ENCODE measurements around the gene MYO7B.

MYO7B gene

DNA sequence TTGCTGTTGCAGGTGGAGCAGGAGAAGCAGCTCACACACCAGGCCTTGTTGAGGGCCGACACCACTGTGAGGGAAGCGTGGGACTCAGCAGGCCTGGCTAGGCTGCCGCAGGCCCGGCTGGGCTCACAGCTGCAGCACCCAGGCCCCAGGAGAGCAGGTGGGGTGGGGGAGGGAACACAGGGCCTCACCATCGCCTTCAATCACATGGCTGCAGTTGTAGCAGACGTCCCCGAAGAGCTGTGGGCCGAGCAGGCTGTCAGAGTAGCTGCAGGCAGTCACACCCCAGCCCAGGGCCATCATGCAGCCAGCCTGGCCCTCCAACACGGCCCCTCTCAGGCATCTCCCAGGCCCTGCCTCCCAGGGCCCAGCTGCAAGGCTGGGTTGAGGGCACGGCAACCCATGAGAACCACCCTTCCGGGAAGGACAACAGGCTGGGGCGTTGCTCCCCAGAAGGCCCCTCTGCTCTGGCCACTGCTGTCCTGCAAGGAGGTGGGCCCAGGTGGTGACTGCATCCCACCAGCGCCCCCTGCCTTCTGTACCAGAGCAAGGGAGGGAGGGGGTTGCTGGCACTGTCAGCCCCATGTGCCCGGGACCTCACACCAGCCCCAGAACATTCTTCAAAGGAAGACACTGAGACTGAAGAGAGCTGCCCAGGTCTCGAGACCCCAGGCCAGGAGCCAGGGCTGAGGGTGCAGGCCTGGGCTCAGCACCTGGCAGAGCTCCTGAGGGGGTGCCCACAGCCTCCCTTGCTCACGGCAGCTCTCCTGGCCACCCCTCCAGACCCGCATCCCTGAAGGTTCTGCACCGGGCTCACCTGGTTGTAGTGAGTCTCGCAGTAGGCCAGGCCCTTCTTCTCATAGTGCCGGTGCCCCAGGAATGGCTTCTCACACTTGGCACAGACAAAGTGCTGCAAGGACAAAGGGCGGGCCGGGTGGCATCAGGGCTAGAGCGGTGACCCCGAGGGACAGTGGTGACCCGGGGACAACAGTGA is 104.9 kb downstream of the MYO7B start:
- in situ Hi-C loops (cut with MboI; ENCODE audit: low pct_unique_long_range_greater_than_20kb, low sequenced_read_pairs): no loop called here
- peak; percentile 21 for DNase-seq

DNA sequence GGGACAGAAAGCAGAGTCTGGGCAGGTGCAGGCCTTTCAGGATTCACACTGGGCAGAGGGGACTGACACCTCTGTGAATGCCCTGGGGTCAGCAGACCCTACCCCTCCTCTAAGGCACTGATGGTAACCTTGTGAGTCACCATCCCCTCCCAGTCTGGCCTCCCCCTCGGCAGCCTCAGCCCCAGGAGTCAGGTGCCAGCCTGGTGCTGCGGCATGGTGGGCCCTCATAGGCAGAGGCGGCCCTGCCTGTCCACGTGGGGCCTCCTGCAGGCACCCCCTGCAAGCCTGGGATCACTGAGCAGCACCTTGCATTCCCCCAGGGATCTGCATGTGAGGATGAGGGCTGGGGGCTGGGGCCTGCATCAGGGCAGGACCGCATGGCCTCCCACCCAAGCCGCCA is 105.7 kb downstream of the MYO7B start:
- DNase-seq: no peak
- in situ Hi-C loops (cut with MboI; ENCODE audit: low pct_unique_long_range_greater_than_20kb, low sequenced_read_pairs): no loop called here

DNA sequence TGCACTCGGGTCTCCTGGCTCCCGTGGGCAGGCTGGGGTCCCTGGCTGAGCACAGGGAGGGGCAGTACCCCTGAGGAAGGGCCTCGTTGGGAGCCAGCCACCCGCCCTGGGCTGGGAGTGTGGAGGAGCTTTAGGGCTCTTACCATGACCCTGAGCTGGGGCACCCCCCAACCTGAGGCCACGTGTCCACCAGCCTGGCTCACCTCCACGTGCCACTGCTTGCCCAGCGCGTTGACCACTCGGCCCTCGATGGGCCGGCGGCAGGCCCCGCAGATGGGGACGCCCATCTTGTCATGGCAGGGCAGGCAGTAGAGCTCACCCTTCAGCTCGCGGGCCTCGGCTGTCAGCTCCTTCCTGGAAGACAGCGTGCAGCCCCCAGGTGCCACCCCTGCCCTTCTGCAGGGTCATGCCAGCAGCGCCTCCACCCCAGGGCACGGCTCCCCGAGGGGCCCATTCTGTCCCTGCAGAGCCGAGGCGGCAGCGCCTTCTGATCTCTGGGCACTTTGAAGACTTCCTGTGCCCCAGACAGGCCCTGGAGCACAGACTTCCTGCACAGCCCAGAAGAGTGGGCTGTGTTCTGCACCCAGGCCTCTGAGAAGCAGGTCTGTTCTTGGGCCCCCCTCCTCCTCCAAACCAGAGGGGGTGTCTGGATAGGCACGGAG is 106.5 kb downstream of the MYO7B start:
- DNase-seq: no peak
- in situ Hi-C loops (cut with MboI; ENCODE audit: low pct_unique_long_range_greater_than_20kb, low sequenced_read_pairs): no loop called here

DNA sequence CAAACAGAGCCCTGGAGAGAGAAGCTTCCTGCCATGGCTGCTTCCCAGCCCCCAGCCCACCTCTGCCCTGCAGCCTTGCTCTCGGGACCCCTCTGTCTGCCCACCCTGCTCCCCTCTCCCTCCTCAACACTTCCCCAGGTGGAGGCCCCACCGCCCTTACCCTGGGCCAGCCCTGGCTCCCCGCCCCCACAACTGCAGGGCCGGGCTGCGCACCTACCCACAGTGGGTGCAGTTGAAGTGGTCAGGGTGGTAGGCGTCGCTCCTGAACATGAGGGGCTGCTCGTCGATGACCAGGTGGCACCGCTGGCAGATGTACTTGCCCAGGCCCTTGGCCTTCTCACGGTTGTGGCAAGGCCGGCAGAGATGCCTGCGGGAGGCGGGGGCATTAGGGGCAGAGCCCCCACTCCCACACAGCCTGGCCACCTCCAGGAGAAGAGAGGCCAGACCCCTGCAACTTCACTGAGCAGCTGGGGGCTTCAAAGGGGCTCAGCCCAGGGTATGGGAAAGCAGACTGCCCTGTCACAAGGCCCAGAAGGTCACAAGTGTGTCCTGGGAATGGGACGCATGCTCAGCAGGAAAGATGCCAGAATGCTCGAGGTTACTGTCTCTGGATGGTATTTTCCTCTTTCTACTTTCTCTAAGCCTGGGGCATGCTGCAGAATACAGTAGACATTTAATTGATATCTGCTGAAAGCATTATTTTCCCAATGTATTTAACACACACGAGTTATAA is 107.4 kb downstream of the MYO7B start:
- in situ Hi-C loops (cut with MboI; ENCODE audit: low pct_unique_long_range_greater_than_20kb, low sequenced_read_pairs): no loop called here
- DNase-seq: no peak

DNA sequence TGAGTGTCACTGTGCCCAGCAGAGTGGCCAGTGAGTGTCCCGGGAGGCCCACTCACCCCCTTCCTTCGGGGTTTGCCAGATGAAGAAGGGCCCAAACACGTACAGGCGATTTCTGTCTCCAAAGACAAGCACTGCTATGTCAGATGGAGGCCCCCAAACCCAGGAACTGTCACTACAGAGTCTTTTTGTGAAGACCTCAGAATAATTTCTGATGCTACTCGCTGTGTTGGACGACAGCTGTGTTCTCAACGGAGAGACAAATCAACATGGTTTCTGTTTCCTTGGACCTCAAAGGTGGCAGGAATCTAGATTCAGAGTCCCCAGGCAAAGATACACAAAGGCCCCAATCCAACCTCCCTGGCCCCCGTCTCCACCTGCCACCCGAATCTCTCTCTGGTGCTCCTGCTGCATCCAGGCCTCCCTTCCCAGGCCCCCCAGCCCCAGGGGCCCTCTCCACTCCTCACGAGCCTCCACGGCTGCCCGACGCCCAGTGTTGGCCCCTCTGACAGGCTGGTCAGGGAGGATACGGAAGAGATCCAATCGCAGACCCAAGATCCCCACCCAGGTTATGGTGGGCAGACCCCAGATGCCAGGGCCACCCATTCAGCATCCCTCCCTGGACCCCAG is 108.1 kb downstream of the MYO7B start:
- in situ Hi-C loops (cut with MboI; ENCODE audit: low pct_unique_long_range_greater_than_20kb, low sequenced_read_pairs): no loop called here
- no peak for DNase-seq

DNA sequence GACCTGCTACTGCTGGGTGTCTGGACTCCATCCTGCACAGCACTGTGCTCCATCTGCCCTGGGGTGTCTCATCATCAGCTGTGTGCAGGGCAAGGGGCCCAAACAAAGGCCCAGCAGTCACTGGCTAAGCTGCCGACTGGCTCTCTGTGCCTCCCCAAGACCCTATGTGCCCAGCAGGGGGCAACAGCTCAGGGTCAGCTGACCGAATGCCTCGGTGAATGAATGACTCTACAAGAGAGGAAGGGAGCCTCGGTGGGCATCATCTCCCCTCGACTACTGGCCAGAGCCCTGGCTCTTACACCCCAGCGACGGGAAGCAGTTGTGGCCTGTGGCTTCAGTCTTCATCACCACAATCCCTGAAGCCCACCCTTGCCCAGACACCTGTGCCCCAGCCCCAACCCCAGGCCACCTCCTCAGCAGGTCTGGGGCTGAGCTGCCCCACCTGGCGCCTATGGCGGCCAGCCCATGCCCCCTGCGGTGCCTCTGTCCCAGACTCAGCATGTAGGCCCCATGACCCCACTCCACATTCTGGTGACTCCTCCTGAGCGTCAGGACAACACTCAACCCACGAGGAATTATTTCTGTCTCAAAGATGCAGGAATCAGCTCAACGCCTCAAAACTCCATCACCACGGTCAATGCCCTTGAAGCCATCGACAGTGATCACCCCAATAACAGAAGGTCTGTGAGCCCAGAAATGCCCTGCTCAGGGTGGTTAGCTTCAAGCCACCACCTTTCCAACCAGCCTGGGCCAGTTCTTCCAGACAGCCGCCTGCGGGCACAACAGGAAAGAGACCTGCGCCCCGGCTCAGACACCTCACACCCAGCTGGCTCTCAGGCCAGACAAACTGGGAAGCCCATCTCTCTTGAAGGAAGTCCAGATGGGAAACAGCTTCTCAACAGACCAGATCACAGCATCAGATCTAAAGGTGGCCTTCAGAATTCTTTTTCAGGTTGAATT is 108.9 kb downstream of the MYO7B start:
- in situ Hi-C loops (cut with MboI; ENCODE audit: low pct_unique_long_range_greater_than_20kb, low sequenced_read_pairs): no loop called here
- no peak for DNase-seq

DNA sequence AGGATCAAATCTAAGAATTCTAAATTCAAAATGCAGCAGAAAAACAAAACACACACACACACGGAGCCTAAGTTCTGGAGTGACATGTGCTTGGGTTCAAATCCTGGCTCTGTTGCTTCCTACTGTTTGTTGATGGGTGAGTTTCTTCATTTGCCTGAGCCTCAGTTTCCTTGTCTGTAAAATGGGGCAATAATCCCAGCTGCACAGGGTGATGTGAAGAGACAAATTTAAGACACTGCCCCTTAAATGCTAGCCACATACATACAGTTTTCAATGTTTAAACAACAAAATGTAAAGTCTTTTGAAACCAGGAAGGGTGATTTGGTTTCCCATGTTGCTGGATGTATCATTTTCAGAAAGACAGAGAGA is 109.5 kb downstream of the MYO7B start:
- DNase-seq: no peak
- in situ Hi-C loops (cut with MboI; ENCODE audit: low pct_unique_long_range_greater_than_20kb, low sequenced_read_pairs): no loop called here

DNA sequence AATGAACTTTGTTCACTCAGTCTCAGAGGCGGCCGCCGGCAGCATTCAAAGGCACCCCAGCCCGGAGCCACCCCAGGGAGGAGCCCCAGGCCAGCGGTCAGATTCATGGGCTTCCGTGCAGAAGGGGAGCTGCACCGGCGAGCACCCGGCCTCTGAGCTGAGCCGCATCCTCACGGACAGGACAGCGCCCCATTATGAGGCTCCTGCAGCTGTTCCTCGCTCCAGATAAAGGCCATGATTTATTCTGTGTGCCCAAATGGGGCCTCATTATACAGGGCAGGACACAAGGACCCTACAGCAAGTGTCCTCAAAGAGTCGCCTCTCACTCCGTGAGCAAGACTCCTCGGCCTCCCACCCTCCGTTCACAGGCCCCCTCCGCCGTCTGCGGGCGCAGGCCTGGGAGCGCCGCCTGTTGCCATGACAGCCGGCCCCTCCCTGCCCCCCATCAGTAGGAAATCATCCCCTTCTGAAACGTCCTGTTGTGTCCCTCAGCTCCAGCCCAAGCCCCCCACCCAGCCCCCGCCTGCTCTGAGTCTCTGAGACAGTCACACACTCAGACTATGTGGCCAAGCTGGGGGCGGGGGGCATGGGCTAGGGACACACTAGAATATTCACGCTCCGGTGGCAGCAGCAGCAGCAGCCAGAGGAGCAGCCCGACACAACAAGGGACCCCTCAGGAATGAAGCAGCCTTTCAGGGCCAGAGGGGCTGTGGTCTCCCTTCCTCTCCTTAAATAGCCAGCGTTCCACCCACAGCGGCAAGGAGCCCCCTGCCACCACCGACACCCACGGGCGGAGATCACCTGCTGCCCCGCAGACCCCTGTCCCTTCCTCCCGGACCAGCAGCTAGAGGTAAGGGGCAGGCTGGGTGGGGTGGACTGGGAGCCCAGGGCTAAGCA is 110.2 kb downstream of the MYO7B start, which contains the start of gene GPR17:
Gene GPR17, plus strand, starts transcription at position 759 of the 897 bp plus-strand sequence. CDS start 4,583 bp downstream, outside the sequence.
- no peak for DNase-seq
- in situ Hi-C loops (cut with MboI; ENCODE audit: low pct_unique_long_range_greater_than_20kb, low sequenced_read_pairs): no loop called here

DNA sequence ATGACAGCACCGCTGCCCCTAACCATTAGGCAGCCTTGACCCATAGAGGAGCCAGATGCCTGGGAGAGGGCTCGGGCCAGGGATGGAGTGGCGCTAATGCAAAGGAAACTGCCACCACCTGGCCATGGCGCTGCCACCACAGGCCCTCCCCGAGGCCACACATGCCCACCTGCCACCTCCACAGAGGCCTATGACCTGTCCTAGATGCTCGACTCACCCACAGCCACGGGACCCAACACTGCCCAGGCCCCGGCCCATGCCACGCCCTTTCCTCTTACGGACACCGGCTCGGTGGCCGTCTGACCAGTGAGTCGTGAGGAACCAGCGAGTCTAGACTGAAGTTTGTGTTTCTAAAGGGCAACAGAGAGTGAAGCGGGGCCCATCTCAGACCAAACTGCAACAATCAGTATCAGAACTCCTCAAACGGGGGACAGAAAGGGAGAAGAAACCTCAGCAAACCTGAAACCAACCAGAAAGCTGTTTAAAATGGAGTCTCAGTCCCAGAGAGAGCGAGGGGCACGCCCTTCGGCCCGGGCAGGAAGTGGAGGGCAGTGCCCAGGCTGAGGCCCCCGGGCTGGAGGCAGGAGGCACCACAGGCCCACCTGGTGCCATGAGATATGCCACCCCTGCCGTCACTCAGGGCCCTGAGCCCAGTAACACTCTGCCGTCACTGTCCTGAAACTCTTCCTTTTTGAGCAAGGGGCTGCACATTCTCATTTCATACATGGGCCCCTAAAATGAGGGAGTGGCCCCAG is 111.2 kb downstream of the MYO7B start:
- no peak for DNase-seq
- in situ Hi-C loops (cut with MboI; ENCODE audit: low pct_unique_long_range_greater_than_20kb, low sequenced_read_pairs): no loop called here

DNA sequence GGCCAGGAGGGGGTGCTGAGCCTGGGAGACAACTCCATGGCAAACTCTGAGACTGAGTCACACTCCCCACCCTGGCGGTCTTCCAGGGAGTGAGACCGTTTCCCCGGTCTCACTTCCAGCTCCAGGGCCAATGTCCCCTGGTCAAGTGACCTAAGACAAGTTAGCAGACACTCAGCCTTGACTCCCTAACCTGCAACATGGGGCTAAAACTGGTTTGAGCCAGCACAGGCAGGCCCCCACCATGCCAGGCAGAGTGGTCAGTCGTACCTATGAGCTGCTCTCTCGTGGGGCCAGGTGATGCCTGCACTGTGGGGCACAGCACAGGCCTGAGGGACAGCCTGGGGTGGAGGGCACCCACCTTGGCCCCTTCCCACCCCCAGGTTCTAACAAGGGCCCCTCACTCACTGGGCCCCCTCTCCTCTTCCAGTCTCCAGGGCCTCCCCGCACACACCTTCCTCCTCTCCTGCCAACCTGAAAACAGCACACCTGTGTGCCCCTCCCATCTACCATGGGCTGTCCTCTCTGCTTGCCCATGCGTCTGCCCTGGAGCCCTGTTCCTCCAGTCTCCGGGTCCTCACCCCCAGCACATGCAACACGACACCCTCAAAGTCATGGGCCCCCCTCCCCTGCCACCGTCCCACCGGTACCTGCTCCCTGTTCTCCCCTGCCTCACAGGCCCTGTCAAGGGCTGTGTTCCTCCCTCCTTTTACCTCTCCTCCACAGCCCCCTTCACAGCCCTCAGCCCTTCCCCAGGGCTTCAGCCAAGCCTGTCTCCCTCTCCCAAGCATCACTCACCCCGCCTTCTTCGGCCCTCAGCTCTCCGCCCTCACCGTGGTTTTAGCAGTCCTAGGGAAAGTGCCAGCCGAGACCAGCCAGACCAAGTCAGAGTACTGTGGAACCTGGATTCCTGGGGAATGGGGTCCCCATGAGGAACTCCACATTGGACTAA is 112.0 kb downstream of the MYO7B start:
- DNase-seq: no peak
- in situ Hi-C loops (cut with MboI; ENCODE audit: low pct_unique_long_range_greater_than_20kb, low sequenced_read_pairs): no loop called here

DNA sequence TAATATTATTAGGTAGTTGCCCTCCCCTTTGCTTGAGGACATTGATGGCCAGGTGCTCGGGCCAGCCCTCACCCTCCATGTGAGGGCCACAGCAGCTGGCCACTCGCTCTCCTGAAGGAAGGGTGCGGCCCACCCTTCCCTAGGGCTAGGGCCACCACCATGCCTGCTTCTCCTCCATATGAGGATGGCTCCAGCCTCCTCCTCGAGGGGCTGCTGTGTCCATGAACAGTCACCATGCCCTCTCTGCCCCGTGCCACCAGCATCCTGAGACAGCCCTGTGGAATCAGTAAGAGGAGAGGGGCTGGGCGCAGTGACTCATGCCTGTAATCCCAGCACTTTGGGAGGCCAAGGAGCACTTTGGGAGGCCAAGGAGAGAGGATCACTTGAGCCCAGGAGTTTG is 112.8 kb downstream of the MYO7B start:
- in situ Hi-C loops (cut with MboI; ENCODE audit: low pct_unique_long_range_greater_than_20kb, low sequenced_read_pairs): no loop called here
- no peak for DNase-seq

DNA sequence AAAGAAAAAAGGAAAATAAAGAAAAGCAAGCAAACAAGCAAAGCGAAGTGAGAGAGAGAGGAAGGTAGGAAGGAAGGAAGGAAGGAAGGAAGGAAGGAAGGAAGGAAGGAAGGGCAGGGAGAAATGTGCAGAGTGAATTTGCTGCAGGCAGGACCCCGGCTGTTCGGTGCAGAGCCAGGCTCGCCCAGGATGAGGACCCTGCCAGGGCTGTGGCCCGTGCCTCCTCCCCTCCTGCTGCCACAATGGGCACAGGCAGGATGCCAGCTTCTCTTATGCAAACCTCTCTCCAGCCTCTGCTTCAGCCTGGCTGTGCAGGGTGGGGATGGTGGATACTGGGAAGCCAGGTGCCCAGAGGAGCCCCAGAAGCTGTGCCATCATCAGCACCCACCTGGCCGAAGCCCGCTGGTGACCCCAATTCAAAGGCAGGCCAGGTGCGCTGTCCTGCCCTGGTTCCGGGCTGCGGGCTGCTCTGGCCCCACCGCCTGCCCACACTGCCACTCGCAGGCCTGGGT is 113.7 kb downstream of the MYO7B start:
- in situ Hi-C loops (cut with MboI; ENCODE audit: low pct_unique_long_range_greater_than_20kb, low sequenced_read_pairs): no loop called here
- no peak for DNase-seq

DNA sequence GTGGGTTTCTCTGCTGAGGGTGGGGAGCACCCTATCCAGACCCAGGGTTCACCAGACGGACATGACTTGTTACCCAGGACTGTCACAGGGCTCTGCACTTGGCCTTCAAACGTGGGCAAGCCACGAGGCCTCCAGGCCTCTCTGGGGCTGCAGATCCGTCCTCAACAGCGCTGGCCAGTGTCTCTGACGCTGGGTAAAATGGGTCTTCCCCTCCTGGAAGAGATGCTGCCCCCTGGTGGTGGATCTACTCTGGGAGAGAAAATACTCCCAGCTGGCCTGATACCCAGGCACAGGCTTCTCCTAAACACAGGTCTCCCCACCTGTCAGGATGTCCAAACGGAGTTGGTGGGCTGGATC is 114.2 kb downstream of the MYO7B start:
- DNase-seq: peak; percentile 74
- in situ Hi-C loops (cut with MboI; ENCODE audit: low pct_unique_long_range_greater_than_20kb, low sequenced_read_pairs): no loop called here

DNA sequence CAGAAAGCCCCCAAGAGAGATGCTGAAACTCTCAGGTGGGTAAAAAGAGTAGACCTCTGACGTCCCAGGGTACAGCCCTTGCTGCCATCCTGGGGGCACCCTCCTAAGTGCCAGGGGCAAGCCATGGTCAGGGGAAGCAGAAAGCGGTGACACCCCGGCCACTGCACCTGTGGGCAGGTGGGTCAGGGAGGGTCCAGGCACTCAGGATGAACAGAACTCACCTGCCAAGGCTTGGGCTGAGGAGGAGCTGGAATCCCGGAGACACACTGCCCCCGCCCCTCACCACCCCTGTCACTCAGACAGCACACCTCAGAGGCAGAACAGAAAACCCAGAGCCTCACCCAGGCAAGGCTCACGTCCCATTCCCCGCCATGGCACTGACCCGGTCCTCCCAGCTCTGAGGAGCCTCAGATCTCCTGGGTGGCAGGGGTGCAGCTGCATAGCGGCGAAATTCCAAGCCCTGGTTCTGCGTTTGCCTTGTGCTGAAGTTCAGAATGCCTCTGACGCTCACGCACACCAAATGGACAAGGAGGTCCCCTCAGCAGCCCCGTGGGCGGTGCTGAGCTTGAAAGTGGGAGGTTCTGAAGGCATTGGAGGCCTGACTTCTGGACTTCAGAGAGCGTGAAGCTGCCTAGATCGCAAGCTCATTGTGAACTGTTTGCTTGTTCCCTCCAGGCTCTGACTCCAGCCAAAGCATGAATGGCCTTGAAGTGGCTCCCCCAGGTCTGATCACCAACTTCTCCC is 114.7 kb downstream of the MYO7B start:
- DNase-seq: no peak
- in situ Hi-C loops (cut with MboI; ENCODE audit: low pct_unique_long_range_greater_than_20kb, low sequenced_read_pairs): no loop called here

DNA sequence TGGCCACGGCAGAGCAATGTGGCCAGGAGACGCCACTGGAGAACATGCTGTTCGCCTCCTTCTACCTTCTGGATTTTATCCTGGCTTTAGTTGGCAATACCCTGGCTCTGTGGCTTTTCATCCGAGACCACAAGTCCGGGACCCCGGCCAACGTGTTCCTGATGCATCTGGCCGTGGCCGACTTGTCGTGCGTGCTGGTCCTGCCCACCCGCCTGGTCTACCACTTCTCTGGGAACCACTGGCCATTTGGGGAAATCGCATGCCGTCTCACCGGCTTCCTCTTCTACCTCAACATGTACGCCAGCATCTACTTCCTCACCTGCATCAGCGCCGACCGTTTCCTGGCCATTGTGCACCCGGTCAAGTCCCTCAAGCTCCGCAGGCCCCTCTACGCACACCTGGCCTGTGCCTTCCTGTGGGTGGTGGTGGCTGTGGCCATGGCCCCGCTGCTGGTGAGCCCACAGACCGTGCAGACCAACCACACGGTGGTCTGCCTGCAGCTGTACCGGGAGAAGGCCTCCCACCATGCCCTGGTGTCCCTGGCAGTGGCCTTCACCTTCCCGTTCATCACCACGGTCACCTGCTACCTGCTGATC is 115.4 kb downstream of the MYO7B start:
- in situ Hi-C loops (cut with MboI; ENCODE audit: low pct_unique_long_range_greater_than_20kb, low sequenced_read_pairs): no loop called here
- DNase-seq: no peak

Measured in KBM-7 (cell line).